Activated CD4-positive, alpha-beta T cell treated with anti-CD3 and anti-CD28 coated beads for 4 hours (primary cell): ENCODE measurements around the gene MELTF.

ENCODE experiments used
- DNase-seq, 2 donors: peaks; one replicate each; pipeline ENCODE4 v3.0.0-alpha.2; 2020

Gene MELTF

GRCh38 chr3:197008436-197009209 lies 21.0 kb downstream of the MELTF start:
- DNase-seq: no peak

DNA sequence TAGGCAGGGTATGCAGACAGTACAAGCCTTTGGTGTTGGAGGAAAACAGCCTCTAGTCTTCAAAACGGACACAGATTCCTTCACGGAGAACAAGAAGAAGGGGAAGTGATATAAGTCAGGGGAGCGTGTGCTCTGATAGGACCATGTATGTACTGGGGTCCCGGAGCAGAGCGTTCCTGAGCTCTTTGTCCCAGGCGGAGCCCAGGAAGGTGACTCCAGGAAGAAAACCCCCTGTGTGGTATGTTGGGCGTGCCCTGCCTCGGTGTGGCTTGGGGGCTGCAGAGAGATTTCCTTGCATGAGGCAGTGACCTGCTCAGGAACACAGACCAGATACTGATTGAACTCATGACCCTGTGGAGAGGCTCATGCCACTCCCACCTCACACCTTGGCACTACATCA lies 21.7 kb downstream of the MELTF start:
- no peak for DNase-seq

DNA sequence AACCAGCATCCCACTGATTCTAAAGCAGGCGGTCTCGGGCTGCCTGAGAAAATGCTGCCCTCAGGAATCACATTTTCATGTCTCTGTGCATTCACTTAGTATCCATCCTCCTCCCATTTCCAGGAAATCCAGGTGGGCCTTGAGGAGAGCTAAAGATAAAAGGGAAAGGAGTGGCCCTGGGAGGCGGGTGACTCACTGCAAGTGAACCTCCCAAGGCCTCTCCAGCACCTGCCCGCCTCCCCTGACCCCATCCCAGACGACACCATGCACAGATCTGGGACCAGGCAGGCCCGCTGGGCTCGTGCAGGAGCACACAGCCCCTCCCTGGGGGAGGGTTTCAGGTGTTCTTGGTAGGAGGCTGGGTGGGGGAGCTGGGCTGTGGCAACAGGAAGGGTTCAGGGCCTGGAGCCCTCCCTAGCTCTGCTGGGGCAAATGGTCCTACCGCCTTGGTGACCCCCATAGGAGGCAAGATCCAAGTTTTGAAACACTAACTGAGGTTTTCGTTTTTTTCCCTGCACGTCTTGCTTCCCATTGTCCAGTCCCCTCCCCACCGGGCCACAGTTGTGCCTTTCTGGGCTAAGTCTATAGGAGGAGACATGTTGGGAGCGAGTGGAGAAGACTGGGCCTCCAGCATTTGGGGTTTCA lies 22.2 kb downstream of the MELTF start:
- no peak for DNase-seq

DNA sequence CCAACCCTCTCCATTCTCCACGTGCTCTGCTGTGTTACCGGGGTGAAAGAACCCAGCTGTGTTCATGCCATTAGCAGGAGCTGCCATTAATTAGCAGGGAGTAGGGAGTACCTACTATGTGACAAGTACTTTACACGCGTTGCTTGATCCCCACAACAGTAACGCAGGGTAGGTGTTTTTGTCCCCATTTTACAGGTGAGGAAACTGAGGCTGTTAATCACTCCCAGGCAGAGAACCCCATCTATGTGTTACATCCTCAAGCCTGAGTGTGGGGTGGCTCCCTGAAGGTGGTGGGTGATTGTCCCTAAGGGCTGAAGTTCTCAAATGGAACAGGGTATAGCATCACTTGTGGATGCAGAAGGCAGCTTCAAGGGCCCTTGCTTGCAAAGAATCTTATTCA lies 22.8 kb downstream of the MELTF start:
- DNase-seq: no peak

DNA sequence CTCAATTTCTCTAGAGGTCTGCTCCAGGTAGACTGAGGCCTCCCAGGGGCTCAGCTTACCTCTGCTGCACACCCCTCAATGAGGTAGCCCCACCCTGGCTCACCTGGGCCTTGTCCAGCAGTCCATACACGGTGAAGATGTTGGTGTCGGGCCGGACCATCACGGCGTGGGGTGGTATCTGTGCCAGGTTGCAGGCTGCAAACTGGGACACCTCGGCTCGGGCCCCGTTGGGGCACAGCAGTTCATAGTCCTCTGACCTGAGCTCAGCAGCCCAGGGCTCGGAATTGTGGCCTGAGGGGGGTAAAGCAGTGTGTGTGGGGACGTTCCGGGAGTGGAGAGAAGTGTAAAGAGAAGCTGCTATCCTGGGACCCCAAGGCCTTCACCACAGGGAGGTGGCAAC lies 23.2 kb downstream of the MELTF start:
- DNase-seq: no peak

GRCh38 chr3:197003461-197004385 lies 25.9 kb downstream of the MELTF start:
- peak in 1 of 2 donors; percentile 26 for DNase-seq

GRCh38 chr3:197002701-197003454 lies 26.7 kb downstream of the MELTF start:
- DNase-seq: peak; percentile 86 to 91

DNA sequence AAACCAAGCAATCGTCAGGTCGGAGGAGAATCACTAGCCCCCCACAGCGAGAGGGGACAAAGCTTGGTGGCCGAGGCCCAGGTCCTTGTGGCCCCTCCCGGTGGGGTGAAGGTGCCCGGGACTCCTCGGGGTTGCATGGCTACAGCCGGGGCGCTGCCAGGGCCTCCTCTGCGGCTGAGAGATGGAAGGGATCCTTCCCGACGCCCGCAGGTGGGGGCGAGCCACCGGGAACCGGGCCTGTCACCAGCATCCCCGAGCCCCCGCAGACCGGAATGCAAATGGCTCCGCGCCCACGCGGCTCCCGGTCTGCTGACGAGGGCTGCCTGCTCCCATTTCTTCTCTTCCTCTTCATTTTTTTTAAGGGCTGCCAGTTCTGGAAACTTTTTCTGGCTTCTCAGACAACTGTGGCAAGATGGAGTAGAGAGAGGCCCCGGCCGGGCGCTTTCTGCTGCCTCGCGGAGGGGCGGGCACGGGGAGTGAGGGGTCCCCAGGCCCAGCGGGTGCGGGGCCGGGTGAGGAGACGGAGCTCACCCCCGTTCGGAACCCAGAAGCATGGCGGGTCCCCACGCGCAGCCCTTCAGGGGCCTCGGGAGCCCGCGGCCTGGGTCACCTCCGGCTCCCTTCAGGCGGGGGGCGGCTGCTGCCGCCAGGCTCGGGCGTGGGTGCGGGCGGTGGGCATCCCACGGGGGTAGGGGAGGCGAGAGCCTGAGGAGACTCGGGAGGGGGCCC lies 27.5 kb downstream of the MELTF start:
- peak in 1 of 2 donors; percentile 19 for DNase-seq

DNA sequence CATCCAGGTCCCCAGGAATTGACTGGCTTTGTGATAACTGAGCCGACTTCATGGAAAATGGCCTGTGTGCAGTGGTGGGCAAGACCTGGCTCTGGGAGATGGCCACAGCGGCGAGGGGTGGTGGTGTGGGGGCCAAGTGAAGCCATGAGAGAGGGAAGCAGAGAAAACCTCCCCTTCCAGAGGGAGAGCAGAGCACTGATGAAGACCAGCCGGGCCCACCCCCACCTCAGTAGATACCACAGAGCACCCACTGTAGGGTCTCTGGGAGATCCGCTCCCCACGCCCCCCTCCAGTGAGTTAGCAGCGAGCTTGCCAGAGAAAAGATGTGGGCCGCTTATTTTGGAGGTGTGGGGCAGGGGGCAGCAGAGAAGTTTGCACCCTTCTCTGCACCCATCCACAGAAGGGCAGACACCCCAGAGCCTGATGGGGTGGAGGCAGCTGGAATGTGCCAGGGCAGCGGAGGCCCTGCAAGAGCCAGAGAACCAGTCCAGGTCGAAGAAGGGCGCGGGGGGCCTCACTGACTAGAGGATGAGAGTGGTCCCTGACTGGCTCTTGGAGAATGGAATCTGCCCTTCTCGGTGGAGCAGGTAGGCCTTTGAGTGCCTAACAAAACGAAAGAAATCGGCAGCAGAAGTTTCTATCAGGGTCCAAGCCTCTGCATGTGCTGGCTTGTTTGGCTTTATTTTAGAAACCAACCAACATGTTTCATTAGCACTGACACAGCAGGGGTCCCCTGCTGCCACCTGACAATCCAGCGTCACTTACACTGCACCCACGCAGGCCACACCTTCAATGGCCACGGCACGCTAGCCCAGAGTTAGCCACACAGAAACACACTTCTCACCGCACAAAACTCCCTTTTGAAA lies 28.3 kb downstream of the MELTF start:
- DNase-seq: no peak

- no peak for DNase-seq
These were observed 29.4 kb downstream of the MELTF start for GRCh38 chr3:197000211-197000610.

DNA sequence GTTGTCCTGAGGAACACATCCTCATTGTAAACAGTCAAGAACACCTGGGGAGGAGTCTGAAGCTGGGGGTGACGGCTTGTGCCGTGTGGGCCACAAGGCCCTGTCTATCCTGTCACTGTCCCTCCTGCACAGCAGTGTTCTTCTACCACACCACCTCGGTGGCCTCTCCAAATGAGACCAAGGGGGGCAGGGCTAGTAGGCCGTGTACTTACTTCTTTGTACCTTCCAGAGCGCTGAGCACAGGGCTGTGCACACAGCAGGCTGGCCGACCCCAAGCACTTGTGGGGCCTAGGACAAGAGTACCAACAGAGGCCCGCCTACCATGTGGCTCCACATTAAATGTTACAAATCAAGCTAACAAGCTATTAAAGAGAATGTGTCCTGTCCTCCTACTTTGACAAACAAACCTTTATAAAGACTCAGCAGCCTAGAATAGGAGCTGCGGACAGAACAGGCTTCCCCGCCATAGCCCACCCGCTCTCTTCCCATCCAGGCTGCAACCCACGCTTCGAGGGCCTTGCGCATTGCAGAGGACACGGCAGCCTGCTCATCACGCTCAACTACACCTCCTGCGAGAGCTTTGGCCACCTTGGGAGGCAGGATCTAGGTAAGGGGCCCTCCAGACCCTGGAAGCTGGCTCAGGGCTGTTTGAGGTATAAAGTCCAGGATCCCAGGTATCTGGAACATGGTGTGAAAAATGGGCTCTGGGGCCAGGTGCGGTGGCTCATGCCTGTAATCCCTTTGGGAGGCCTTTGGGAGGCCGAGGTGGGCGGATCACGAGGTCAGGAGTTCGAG lies 30.5 kb downstream of the MELTF start:
- DNase-seq: no peak

DNA sequence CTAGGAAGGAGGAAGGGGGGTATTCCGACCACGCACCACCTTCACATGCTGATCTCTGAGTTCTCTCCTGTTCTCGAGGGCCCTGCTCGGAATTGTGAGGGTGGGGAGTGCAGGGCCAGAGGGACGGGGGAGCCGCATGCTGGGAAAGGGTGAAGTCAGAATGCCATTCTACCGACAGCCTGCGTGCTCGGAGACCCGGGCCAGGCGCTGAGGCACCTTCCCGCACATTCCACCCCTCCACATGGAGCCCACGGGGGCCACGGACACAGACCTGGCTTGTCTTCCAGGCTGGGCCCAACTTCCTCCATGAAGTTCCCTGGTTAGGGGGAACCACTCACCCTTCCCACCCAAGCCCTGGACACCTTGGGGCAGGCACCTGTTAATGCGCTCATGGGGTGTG lies 32.3 kb downstream of the MELTF start:
- no peak for DNase-seq

- DNase-seq: no peak
These were observed 33.0 kb downstream of the MELTF start for GRCh38 chr3:196996454-196997265.

DNA sequence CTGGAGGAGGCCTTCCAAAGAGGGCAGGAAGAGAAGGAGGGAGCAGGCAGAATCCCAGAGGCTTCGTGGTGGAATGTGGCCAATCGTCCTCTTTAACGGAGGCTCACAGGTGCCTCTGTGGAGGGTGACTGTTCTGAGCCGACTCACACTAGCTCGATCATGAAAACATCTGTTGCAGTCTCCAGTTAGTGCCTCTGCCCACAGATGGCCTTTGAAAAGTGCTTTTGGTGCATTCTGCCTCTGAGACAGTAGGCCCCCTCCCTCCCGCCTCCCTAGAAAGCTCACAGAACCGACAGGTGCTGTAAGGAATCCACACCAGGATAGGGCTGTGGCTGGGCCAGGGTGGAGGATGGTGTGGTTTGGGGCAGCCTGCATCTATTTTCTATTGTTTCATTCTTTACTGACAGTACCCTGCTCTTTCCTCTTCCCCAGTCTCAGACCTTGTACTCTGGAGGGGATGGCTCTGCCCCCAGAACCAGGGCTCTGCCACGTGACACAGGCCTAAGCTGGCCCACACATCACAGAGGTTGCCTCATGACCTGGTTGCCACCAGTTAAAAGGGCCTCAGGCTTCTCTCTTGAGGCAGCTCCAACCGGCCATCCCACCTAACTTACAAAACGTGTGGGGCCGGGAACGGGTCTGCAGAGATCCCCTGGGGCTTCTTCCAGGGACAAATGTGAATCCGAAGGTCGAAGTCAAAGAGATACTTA lies 33.8 kb downstream of the MELTF start:
- DNase-seq: no peak

GRCh38 chr3:196995027-196995426 lies 34.6 kb downstream of the MELTF start:
- no peak for DNase-seq

DNA sequence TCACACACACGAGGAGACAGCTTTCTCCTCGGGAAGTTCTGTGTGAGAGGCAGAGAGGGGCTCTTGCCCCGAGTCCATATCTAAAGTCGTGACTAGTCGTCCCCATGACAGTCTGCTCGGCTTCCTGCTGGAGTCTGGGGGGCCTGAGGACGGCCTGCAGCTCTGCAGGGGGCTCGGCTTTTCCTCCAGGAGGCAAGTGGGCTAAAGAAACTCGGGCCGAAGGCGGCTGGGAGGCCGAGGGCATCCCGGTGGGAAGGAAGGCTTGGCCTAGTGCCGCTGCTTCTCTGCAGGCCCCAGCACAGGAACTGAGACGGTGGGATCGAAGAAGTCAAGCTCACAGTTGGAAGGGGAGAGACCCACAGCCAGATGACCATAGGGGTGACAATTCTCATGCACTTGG lies 35.6 kb downstream of the MELTF start:
- DNase-seq: no peak

DNA sequence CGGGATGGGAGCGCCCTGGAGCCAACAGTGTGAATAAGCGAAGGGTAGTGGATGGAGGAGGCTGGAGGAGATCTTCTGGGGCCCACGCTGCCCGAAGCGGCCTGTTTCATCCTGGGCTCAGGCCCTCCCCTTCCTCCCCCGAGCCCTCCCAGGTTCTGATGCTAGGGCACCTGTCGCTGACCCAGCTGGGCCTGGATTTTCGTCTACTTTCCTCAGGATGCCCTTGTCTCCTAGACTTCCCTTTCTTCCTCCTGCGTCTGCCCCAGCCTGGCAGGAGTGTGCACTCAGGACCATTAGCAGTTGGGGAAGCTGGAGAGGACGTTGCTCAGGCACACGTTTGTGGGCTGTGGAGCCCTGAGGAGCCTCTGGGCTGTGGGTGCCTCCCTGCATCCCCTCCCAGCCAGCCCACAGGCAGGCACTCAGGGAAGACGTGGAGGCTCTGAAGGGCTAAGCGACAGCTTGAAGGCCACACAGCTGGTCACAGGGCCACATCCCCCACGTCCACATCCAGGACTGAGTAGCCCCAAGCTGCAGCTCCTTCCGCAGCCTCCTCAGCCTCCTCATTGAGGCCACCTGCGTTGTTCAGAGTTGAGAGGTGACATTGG lies 37.1 kb downstream of the MELTF start:
- DNase-seq: no peak
